Activated CD8-positive, alpha-beta memory T cell treated with anti-CD3 and anti-CD28 coated beads, Interleukin-2, amount 50 U/mL, for 48 hours (primary cell): ENCODE measurements around the gene CCDC174.

Source experiments
- DNase-seq: peaks from one replicate; pipeline ENCODE4 v3.0.0-alpha.2; 2020

The CCDC174 gene

GRCh38 chr3:14706096-14706495 lies 54.5 kb downstream of the CCDC174 start:
- no peak for DNase-seq

GRCh38 chr3:14716591-14716990 lies 65.0 kb downstream of the CCDC174 start:
- DNase-seq = no peak

GRCh38 chr3:14717307-14717706 lies 65.7 kb downstream of the CCDC174 start:
- DNase-seq = no peak

GRCh38 chr3:14718539-14718938 lies 67.0 kb downstream of the CCDC174 start:
- DNase-seq = no peak

- no peak for DNase-seq
Observed at GRCh38 chr3:14719006-14719405, 67.4 kb downstream of the CCDC174 start.

GRCh38 chr3:14721126-14721864 lies 69.7 kb downstream of the CCDC174 start:
- DNase-seq = no peak
